GM18520 (cell line): ENCODE results near the gene RPS26.
"Not testable (repeated sequence)": the region's sequence is repeated elsewhere in the genome, so short reads cannot be mapped to it uniquely, and the experiment has no call there.

Source experiments
- ATAC-seq: cut with Tn5 transposase; IDR thresholded peaks from one replicate; pipeline ENCODE4 v1.9.1; 2021; ENCODE audit not compliant: unreplicated experiment

Gene RPS26

DNA sequence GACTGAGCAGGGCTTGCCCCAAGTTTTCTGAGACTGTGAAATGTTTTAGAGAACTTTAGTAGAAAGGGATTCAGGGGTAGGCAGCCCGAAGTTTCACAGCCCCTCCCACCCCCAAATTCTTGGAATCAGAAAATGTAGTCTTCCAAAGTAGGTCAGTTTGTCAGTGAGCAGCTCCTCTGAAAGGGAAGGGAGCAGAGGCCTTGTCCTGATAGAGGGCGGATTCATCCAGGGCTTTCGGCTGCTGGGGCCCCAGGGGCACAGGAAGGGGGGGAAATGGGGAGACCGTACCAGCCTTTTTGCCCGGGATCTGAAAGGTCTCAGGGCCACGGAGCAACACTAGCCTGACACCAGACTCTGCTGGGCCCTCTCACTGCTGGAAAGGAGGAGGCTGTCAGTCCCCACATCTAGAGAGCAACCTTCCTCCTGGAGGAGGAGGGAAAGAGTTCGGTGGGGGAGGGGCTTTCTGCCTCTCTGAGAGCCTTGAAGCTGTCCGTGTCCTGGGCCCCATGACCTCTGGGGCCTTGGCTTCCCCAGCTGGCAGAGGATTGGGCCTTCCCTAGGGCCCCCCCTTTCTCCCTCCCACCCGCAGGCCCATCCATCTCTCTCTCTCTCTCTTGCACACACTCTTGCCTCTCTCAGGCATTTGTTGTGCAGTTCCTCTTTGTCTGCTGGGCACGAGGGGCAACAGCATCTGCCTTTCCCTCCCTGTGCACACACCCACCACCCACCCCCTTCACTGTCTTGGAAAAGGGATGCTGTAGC lies 21.1 kb upstream of the RPS26 start, which contains the start of gene IKZF4:
Gene IKZF4 (plus strand): TSS at position 621 of the 762 bp plus-strand sequence. CDS start 451 bp downstream, outside the sequence.
- ATAC-seq: no peak

DNA sequence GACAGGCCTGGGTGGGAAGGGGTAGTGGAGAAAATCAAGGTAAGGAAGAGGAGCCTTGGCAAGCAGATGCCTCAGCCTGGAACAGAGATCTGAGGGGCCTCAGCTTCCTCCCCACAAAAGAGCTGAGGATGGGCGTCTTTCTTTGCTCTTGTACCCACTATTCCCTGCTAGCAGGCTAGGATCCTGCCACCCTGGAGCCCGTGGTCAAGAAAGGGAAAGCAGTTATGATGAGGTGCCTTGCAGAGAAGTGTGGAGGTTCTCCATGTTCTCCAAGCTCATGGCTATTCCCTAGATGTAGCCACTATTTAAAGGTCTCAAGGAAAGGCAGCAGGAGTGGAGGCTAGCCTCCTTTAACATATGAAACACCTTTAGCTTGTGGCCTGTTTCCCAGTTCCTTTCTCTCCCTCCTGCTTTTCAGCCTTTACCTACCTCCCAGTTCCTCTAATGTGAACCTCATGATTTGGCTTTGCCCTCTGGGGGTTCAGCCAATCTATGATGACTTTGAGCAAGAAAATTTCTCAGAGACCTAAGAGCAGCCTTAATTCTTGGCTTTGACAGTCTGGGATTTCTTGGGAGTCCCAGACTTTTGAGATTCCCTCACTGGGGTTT lies 19.7 kb upstream of the RPS26 start:
- ATAC-seq: no peak

DNA sequence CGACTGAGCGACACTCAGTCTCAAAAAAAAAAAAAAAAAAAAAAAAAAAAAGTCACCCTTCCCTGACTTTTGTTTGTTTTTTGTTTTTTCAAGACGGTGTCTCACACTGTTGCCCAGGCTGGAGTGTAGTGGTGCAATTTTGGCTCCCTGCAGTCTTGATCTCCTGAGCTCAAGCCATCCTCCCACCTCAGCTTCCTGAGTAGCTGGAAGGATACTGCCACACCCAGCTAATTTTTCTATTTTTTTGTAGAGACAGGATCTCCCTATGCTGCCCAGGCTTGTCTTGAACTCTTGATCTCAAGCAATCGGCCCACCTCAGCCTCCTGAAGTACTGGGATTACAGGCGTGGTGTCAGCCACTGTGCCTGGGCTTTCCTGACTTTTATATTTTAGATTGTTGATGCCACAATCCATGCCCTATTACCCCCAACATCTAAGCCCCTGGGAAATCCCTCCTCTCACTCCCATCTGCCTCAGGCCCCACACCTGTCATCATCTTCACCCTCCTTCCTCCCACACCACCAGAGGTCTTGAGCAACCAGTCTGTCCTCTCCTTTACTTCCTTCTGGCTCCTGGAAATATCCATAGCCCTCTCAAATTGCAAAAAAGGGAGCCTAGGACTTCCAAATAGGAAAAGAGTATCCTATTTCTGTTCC lies 13.1 kb upstream of the RPS26 start:
- ATAC-seq: no peak

DNA sequence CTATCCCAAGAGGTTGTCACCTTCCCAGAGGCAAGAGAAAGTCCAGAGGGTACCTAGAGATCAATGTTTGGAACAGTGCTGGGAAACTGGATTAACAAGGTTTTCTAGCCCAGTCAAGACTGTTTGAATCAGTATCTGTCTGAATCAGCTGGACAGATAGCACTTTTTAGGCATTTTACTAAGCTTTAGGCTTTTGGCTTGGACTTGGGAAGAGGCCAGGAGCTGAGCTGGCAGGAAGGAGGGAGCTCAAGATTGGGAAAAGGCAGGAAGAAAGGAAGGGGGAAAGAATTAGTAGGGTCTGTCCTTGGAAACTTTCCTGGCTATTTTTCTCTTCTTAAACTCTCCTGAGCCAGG lies 12.6 kb upstream of the RPS26 start:
- no peak for ATAC-seq

DNA sequence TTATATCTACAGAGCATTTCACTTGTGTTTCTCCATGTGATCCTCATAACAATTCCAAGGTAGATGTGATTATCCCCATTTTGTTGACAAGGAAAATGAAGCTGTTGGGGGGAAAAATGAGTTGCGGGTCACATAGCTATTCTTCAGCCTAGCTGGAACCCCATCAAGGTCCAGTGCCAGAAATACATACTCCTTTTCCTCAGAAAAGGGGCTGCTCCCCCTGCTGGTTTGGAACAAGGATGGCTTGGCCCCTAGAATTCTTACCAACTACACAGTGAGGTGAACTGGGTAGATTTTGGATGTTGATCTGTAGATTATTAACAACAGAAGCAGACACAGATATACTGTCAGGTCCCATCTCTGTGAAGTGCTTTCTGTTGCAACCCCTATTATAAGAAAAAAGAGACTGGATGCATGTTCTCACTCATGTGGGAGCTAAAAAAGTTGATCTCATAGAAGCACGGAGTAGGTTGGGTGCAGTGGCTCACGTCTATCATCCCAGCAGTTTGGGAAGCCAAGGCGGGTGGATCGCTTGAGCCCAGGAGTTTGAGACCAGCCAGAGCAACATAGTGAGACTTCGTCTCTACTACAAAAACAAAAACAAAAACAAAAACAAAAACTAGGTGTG lies 11.9 kb upstream of the RPS26 start:
- no peak for ATAC-seq

DNA sequence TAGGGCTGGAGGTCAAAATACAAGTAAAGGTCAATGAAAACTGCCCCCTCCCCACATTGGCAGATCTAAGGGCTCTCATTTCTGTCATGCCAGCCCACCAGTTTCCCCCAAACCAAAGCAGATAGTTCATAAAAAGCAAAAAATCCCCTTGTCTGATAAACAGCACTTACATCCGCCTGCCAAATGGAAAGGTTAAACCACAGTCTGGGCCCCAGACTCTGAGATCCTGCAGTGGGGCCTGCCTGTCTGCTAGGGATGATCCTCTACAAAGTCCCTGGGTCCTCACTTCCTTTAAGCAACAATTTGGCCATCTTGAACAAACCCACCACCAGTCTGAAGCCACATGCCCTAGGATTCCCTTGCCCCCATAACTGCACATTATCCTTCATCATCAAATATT lies 9.7 kb upstream of the RPS26 start:
- no peak for ATAC-seq

DNA sequence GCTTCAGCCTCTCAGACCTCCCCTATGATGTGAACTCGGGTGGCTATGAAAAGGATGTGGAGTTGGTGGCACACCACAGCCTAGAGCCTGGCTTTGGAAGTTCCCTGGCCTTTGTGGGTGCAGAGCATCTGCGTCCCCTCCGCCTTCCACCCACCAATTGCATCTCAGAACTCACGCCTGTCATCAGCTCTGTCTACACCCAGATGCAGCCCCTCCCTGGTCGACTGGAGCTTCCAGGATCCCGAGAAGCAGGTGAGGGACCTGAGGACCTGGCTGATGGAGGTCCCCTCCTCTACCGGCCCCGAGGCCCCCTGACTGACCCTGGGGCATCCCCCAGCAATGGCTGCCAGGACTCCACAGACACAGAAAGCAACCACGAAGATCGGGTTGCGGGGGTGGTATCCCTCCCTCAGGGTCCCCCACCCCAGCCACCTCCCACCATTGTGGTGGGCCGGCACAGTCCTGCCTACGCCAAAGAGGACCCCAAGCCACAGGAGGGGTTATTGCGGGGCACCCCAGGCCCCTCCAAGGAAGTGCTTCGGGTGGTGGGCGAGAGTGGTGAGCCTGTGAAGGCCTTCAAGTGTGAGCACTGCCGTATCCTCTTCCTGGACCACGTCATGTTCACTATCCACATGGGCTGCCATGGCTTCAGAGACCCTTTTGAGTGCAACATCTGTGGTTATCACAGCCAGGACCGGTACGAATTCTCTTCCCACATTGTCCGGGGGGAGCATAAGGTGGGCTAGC lies 7.0 kb upstream of the RPS26 start:
- ATAC-seq: no peak

DNA sequence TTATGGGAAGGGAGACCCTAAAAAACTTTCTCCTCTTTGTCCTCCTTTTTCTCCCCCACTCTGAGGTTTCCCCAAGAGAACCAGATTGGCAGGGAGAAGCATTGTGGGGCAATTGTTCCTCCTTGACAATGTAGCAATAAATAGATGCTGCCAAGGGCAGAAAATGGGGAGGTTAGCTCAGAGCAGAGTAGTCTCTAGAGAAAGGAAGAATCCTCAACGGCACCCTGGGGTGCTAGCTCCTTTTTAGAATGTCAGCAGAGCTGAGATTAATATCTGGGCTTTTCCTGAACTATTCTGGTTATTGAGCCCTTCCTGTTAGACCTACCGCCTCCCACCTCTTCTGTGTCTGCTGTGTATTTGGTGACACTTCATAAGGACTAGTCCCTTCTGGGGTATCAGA lies 4.6 kb upstream of the RPS26 start:
- no peak for ATAC-seq

DNA sequence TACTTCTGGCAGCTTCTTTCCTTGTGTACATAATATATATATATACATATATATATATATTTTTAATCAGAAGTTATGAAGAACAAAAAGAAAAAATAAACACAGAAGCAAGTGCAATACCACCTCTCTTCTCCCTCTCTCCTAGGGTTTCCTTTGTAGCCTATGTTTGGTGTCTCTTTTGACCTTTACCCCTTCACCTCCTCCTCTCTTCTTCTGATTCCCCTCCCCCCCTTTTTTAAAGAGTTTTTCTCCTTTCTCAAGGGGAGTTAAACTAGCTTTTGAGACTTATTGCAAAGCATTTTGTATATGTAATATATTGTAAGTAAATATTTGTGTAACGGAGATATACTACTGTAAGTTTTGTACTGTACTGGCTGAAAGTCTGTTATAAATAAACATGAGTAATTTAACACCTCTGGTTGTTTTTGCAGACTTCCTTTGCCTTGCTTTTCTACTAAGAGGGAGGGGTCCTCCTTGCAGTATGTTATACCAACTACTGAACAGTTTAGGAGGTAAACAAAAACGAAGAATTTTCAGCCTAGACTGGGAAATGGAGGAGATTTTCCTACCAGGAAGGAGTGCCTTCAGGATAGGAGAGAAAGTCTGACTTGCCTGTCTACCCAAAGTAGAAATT lies 3.6 kb upstream of the RPS26 start:
- no peak for ATAC-seq

DNA sequence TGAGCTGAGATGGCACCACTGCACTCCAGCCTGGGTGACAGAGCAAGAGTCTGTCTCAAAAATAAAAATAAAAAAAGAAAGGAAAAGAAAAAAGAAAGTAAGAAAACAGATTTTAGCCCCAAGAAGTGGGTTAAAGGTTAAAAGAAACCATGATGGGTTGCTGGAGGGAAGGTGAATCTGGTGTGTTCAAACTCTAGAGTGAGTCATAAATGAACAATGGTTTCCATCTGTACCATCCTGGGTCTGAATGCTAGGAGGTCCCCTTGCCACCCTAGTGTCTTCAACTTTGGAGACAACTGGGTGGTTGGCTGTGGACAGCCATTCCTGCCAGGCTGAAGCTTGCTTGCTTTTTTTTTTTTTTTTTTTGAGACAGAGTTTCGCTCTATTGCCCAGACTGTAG lies 1.6 kb upstream of the RPS26 start:
- ATAC-seq: no peak

DNA sequence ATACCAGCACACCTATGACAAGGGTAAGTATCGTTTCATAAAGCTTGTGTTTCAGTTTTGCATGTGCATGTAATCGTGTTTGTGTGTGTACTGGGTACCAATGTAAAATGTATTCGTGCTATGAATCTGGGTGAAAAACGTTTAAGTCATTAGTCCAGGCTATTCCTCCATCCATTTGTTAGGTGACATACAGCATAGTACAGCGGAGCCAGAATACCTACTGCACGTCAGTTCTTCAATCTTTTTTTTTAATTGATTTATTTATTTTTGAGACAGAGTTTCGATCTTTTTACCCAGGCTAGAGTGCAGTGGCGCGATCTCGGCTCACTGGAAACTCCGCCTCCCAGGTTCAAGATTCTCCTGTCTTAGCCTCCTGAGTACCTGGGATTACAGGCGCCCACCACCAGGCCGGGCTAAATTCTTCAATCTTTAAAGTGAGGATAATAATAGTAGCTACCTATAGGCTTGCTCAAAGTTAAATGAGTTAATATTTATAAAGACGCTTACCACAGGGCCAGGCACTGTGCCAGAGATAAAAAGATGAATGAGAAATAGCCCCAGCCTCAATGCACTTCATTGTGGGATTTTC lies 661 bp upstream of the RPS26 start:
- ATAC-seq: no peak

DNA sequence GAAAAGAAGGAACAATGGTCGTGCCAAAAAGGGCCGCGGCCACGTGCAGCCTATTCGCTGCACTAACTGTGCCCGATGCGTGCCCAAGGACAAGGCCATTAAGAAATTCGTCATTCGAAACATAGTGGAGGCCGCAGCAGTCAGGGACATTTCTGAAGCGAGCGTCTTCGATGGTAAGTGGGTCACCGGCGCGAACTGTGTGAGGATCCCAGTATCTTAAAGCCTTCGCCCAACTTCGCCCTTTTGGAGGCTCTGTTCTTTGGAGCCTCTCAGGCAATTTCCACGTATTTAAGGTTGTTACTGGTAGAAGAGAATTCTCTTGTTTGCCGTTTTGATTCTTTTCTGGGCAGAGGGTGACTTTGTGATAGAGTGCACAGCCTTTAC lies 704 bp downstream of the RPS26 start:
- not testable (repeated sequence) for ATAC-seq

DNA sequence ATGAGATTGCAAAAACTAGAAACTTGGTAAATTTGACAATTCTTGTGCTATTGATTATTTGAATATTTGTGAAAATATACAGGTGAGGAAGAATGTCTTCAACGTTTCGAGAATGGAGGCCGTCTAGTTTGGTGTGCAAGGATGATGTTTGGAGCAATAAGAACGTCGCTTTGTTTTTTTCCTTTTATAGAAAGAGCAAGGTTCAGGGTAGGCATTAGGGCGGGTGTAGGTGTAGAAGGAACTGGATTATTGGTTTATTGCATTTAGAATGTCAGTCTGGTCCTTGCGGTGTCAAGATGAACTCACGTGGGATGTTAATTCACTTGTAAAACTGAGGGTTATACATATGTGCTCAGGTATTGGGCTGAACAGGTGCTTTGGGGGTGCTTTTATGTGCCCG lies 1.1 kb downstream of the RPS26 start:
- no peak for ATAC-seq

DNA sequence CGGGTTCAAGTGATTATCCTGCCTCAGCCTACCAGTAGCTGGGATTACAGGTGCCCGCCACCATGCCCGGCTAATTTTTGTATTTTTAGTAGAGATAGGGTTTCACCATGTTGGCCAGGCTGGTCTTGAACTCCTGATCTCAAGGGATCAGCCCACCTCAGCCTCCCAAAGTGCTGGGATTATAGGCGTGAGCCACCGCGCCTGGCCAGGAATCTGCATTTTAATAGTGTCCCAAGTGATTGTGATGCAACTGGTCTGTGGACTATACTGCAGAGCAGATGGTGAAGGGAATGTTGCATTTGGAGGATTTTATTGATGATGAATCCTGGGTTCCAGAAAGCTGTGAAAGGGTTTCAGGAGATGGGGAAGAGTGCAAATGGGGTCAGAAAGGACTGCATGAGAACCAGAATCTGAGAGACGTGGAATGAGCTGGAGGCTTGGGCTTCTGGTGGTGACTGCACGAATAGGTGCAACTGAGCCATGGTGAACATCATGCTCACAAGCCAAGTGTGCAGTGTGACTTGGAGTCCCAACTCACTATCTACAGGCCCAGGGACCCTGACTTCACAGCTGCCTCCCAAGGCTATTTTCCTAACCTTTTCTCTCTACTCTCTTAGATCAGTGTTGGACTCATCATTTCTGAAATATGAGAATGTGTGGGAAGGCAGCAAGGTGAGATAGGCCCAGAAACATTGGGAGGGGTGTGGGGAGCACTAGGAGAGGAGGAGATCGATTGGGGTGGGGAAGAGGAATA lies 4.5 kb downstream of the RPS26 start:
- ATAC-seq: no peak

DNA sequence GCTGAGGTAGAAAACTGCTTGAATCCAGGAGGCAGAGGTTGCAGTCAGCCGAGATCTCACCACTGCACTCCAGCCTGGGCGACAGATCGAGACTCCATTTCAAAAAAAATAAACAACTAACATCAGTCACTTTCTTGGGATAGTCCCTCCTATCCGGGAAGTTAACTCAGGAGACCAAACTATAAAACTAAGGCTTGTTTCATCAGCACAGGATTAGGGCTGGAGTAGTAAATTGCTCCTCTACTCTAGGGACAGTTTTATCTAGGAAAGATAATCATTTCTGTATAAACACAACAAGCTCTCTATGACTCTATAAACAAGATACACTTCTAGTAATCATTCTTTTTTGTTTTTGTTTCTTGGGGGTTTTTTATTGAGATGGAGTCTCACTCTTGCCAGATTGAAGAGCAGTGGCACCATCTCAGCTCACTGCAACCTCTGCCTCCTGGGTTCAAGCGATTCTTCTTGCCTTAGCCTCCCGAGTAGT lies 11.7 kb downstream of the RPS26 start:
- no peak for ATAC-seq

DNA sequence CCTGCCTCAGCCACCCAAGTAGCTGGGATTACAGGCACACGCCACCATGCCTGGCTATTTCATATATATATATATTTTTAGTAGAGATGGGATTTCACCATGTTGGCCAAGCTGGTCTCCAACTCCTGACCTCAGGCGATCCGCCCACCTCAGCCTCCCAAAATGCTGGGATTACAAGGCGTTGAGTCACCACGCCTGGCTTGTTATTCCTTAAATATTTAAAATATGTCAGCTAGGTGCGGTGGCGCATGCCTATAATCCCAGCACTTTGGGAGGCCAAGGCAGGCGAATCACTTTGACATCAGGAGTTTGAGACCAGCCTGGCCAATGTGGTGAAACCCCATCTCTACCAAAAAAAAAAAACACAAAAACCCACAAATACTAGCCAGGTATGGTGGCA lies 18.2 kb downstream of the RPS26 start:
- ATAC-seq: not testable (repeated sequence)

DNA sequence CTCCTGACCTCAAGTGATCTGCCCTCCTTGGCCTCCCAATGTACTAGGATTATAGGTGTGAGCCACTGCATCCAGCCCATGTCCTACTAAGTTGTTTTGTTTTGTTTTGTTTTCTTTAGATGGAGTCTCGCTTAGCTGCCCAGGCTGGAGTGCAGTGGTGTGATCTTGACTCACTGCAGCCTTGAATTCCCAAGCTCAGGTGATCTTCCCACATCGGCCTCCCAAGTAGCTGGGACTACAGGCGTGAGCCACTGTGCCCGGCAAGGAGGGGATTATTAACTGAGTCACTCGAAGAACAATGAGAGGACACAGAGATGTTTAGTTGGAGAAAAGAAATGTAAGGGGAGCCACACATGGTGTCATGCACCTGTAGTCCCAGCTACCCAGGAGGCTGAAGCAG lies 20.3 kb downstream of the RPS26 start:
- ATAC-seq: no peak

DNA sequence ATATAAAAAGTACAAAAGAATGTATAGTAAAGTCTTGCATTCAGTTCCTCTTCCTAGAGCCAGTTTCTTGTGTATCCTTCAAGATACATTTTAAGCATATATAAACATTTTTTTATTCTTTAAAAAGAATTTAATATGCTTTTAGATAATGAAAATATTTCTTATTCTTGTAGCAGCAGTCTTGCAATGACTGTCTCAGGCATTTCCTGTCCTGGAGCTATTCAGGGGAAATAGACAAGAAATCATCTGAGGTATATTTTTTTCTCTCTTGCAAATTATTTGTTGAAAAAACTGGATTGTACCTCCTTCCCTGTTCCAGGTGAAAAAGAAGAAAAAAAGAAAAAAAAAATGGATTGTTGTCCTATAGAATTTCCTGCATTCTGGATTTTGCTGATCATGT lies 21.3 kb downstream of the RPS26 start:
- no peak for ATAC-seq

DNA sequence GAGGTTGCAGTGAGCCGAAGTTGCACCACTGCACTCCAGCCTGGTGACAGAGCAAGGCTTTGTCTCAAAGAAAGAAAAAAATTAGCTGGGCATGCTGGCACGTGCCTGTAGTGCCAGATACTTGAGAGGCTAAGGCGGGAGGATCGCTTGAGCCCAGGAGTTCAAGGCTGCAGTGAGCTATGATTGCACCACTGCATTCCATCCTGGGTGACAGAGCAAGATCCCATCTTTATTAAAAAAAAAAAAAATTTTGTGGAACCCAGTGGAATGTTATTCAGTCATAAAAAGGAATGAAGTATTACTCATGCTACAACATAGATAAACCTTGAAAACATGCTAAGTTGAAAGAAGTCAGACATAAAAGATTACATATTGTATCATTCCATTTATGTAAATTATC lies 29.9 kb downstream of the RPS26 start:
- no peak for ATAC-seq

DNA sequence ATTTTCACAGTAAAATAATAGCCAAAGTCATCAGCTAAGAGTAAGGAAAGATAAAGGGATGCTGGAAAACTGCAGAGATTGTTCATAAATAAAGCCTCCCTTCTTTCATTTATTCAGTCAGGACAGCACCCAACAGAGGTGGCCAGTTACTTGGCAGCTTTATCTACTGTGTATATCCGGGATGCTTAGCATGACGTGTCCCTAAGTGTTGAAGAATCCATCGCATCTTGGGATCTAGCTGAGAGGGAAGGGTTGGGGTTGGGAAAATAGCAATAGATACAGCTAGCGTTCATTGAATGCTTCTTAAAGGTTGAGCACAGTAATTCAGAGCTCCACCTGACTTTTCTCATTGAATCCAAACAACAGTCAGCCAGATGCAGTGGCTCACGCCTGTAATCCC lies 32.7 kb downstream of the RPS26 start:
- no peak for ATAC-seq
